ENCODE results near the gene CD22.

The CD22 gene

DNA sequence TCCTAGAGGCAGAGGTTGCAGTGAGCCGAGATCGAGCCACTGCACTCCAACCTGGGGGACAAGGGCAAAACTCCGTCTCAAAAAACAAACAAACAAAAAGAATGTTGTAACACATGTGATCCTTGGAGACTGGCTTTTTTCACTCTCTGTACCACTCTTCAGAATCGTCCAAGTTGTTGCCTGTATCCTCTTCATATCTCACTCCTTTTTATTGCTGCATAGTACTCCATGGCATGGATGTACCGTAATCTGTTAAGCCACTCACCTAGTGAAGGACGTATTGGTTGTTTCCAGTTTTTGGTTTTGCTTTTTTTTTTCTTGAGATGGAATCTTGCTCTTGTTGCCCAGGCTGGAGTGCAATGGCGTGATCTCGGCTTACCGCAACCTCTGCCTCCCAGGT is 7.0 kb upstream of the CD22 start:
- Histone ChIP-seq H3K9me3 (peaks cover 0 to 4% (median 0%) of the 10 kb centered on the region in 3 donors), H3K4me1 (no peaks in the 10 kb centered on the region), H3K27me3 (peaks cover 0 to 10% of the 10 kb centered on the region in 2 donors), H3K4me3 (no peak overlapping the region), H3K36me3 (no peaks in the 10 kb centered on the region), H3K27ac (no peak overlapping the region)
- no peak for TF ChIP-seq CTCF (IDR thresholded peaks at IDR 0.05)
- no peak for DNase-seq
- intact Hi-C loops (cut with DNase I; ENCODE audit: low total_unique reads), result no loop called here

- H3K27me3 ChIP-seq, result peaks cover 0 to 38% of the 10 kb centered on the region in 2 donors
- intact Hi-C loops (cut with DNase I; ENCODE audit: low total_unique reads), result no loop called here
- no peak for TF ChIP-seq CTCF (IDR thresholded peaks at IDR 0.05)
- H3K4me3 ChIP-seq, result no peak overlapping the region
- H3K27ac ChIP-seq, result no peak overlapping the region
- no peaks in the 10 kb centered on the region for H3K36me3 ChIP-seq
- no peaks in the 10 kb centered on the region for H3K4me1 ChIP-seq
- DNase-seq, result no peak
- H3K9me3 ChIP-seq, result no peaks in the 10 kb centered on the region
Observed at GRCh38 chr19:35327642-35328041, 1.3 kb upstream of the CD22 start.

DNA sequence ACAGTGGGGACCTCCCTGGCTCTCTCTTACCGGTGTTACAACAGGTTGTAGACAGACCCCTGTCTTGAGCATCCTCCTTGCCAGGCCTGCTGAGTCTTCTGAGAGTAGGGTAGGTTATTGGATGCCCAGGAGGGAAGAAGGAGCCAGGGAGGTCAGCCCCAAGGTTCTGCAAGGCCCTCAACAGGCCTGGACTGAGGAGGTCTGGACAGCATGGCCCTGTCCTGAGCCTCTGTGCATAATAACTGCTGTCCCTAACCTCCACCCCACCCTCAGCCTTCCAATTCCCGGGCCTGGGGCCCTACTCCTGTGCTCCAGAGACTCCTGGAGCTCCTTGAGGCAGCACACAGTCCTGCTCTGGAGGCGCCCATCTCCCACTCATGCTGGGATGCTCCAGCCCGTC is 336 bp downstream of the CD22 start:
- Histone ChIP-seq H3K36me3 (no peaks in the 10 kb centered on the region), H3K9me3 (no peaks in the 10 kb centered on the region), H3K4me3 (no peak overlapping the region), H3K27ac (no peak overlapping the region), H3K4me1 (no peaks in the 10 kb centered on the region), H3K27me3 (peaks cover 0 to 50% of the 10 kb centered on the region in 2 donors)
- intact Hi-C loops (cut with DNase I; ENCODE audit: low total_unique reads), result no loop called here
- TF ChIP-seq CTCF (IDR thresholded peaks at IDR 0.05), result no peak
- no peak for DNase-seq

- Histone ChIP-seq H3K36me3 (no peaks in the 10 kb centered on the region), H3K4me1 (no peaks in the 10 kb centered on the region), H3K9me3 (no peaks in the 10 kb centered on the region), H3K27ac (no peak overlapping the region), H3K4me3 (no peak overlapping the region), H3K27me3 (peaks cover 0 to 50% of the 10 kb centered on the region in 2 donors)
- TF ChIP-seq CTCF (IDR thresholded peaks at IDR 0.05), result no peak
- intact Hi-C loops (cut with DNase I; ENCODE audit: low total_unique reads), result no loop called here
- no peak for DNase-seq
Observed at GRCh38 chr19:35330475-35330874, 1.5 kb downstream of the CD22 start.

GRCh38 chr19:35331551-35332214 is 2.7 kb downstream of the CD22 start:
- TF ChIP-seq CTCF (IDR thresholded peaks at IDR 0.05), result no peak
- intact Hi-C loops (cut with DNase I; ENCODE audit: low total_unique reads), result no loop called here
- H3K4me1 ChIP-seq, result no peaks in the 10 kb centered on the region

DNA sequence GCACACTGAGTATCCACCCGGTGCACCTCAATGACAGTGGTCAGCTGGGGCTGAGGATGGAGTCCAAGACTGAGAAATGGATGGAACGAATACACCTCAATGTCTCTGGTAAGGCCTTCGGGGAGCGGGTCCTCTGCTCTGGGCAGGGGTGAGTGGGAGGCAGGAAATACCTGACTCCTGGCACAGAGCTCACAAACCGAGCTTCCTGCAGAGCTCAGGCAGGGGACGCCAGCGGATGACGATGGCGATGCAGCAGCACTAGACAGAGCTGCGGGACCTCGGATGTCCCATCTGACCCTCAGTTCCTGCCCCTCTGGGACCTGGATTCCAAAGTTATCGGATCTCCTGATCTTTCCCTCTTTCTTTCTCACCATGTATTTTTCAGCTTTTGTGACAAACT is 3.8 kb downstream of the CD22 start:
- Histone ChIP-seq H3K36me3 (no peaks in the 10 kb centered on the region), H3K27me3 (peaks cover 0 to 45% of the 10 kb centered on the region in 2 donors), H3K9me3 (no peaks in the 10 kb centered on the region), H3K4me3 (no peak overlapping the region), H3K27ac (no peak overlapping the region), H3K4me1 (no peaks in the 10 kb centered on the region)
- TF ChIP-seq CTCF (IDR thresholded peaks at IDR 0.05), result no peak
- no peak for DNase-seq
- intact Hi-C loops (cut with DNase I; ENCODE audit: low total_unique reads), result no loop called here

More at GRCh38 chr19:35331551-35332214, 2.7 kb downstream of the CD22 start:
- Histone ChIP-seq H3K36me3 (no peaks in the 10 kb centered on the region), H3K9me3 (no peaks in the 10 kb centered on the region), H3K27ac (no peak overlapping the region), H3K27me3 (peaks cover 0 to 49% of the 10 kb centered on the region in 2 donors), H3K4me3 (no peak overlapping the region)
- no peak for DNase-seq

All from tibial artery (tissue), 4 donors.